DOHH2 (cell line): ENCODE data around the gene CAV1.

Experiments
- H3F3A ChIP-seq: fragments of 200-600 bp; sonication (generic), shearing (Covaris generic); 2 replicates; pipeline ENCODE4 v1.6.0; 2016; ENCODE audit warnings: antibody characterized with exemption, mild to moderate bottlenecking; ENCODE audit not compliant: control insufficient read depth, insufficient read depth
- H3K27ac ChIP-seq: fragments of 200-600 bp; sonication (generic); 2 replicates; pipeline ENCODE4 v1.5.1; 2014; ENCODE audit warnings: low read depth, mild to moderate bottlenecking, low read length, moderate library complexity
- H3K27me3 ChIP-seq: fragments of 200-600 bp; sonication (generic); 2 replicates; pipeline ENCODE4 v1.6.1; 2014; ENCODE audit warnings: mild to moderate bottlenecking, low read length, mixed read lengths; ENCODE audit not compliant: control insufficient read depth
- H3K36me3 ChIP-seq: fragments of 200-600 bp; sonication (generic); 2 replicates; pipeline ENCODE4 v1.6.1; 2014; ENCODE audit warnings: mild to moderate bottlenecking, low read length, moderate library complexity, mixed read lengths; ENCODE audit not compliant: control insufficient read depth
- H3K4me1 ChIP-seq: fragments of 200-600 bp; sonication (generic); 2 replicates; pipeline ENCODE4 v1.6.1; 2014; ENCODE audit warnings: mild to moderate bottlenecking, low read length, mixed read lengths; ENCODE audit not compliant: control insufficient read depth
- H3K4me2 ChIP-seq: fragments of 200-600 bp; sonication (generic); 2 replicates; pipeline ENCODE4 v1.6.0; 2014; ENCODE audit warnings: mild to moderate bottlenecking, low read length, moderate library complexity
- H3K4me3 ChIP-seq: fragments of 200-600 bp; sonication (generic); 2 replicates; pipeline ENCODE4 v1.5.1; 2014; ENCODE audit warnings: mild to moderate bottlenecking, low read length, mixed read lengths
- H3K79me2 ChIP-seq: fragments of 200-600 bp; sonication (generic); 2 replicates; pipeline ENCODE4 v1.6.1; 2014; ENCODE audit warnings: mild to moderate bottlenecking, low read length, mixed read lengths; ENCODE audit not compliant: control insufficient read depth
- H3K9me2 ChIP-seq: fragments of 200-600 bp; sonication (generic); replicated peaks from 2 replicates; pipeline ENCODE4 v1.6.1; 2014; ENCODE audit warnings: mild to moderate bottlenecking, low read length, mixed read lengths; ENCODE audit not compliant: control insufficient read depth
- H3K9me3 ChIP-seq: fragments of 200-600 bp; sonication (generic); 2 replicates; pipeline ENCODE4 v1.6.1; 2014; ENCODE audit warnings: antibody characterized with exemption, low read length, mixed read lengths; ENCODE audit not compliant: control insufficient read depth, insufficient read depth
- H4K20me1 ChIP-seq: fragments of 200-600 bp; sonication (generic); 2 replicates; pipeline ENCODE4 v1.6.0; 2014; ENCODE audit warnings: low read depth, mild to moderate bottlenecking, antibody characterized with exemption, low read length, moderate library complexity; ENCODE audit not compliant: control insufficient read depth, insufficient read depth
- CTCF ChIP-seq: fragments of 200-600 bp; sonication (generic); IDR thresholded peaks from one replicate; pipeline ENCODE4 v1.5.1; 2014; ENCODE audit warnings: antibody characterized with exemption, mild to moderate bottlenecking, low read depth, low read length; ENCODE audit not compliant: poor library complexity, severe bottlenecking
- EZH2phosphoT487 ChIP-seq: fragments of 200-600 bp; sonication (generic); IDR thresholded peaks from 2 replicates; pipeline ENCODE4 v1.6.1; 2017; ENCODE audit warnings: borderline replicate concordance, mild to moderate bottlenecking, antibody characterized with exemption, low read length, moderate library complexity, mixed read lengths

The CAV1 gene

GRCh38 chr7:116530107-116530820 is 5.4 kb downstream of the CAV1 start:
- no peak overlapping the region for H3K4me3 ChIP-seq
- no peak overlapping the region for H3K4me2 ChIP-seq
- H3K27me3 ChIP-seq: peaks cover 38% of the 10 kb centered on the region
- no peak overlapping the region for H3K27ac ChIP-seq
- H3K79me2 ChIP-seq: no peaks in the 10 kb centered on the region
- H4K20me1 ChIP-seq: no peaks in the 10 kb centered on the region
- H3K4me1 ChIP-seq: peaks cover 13% of the 10 kb centered on the region
- TF ChIP-seq CTCF (no peak), EZH2phosphoT487 (no peak)
- no peaks in the 10 kb centered on the region for H3K9me3 ChIP-seq
- H3K9me2 ChIP-seq: no peaks in the 10 kb centered on the region
- H3K36me3 ChIP-seq: no peaks in the 10 kb centered on the region
- H3F3A ChIP-seq: no peaks in the 10 kb centered on the region

- Histone ChIP-seq H4K20me1 (no peaks in the 10 kb centered on the region), H3K9me2 (no peaks in the 10 kb centered on the region), H3K27ac (no peak overlapping the region), H3K27me3 (peaks cover 18% of the 10 kb centered on the region), H3K36me3 (no peaks in the 10 kb centered on the region), H3K4me3 (no peak overlapping the region), H3K4me1 (no peaks in the 10 kb centered on the region), H3F3A (no peaks in the 10 kb centered on the region), H3K79me2 (no peaks in the 10 kb centered on the region), H3K9me3 (no peaks in the 10 kb centered on the region), H3K4me2 (no peak overlapping the region)
- TF ChIP-seq CTCF (no peak), EZH2phosphoT487 (no peak)
Observed at GRCh38 chr7:116532102-116532688, 7.4 kb downstream of the CAV1 start.

GRCh38 chr7:116534790-116535189 is 10.0 kb downstream of the CAV1 start:
- no peaks in the 10 kb centered on the region for H3K9me3 ChIP-seq
- H3K27ac ChIP-seq: no peak overlapping the region
- no peaks in the 10 kb centered on the region for H3F3A ChIP-seq
- no peaks in the 10 kb centered on the region for H3K79me2 ChIP-seq
- no peaks in the 10 kb centered on the region for H3K4me1 ChIP-seq
- H3K27me3 ChIP-seq: peaks cover 5% of the 10 kb centered on the region; the same call in 1 of the 2 replicates
- H3K4me2 ChIP-seq: no peak overlapping the region
- H3K9me2 ChIP-seq: no peaks in the 10 kb centered on the region
- TF ChIP-seq CTCF (no peak), EZH2phosphoT487 (no peak)
- H4K20me1 ChIP-seq: no peaks in the 10 kb centered on the region
- no peak overlapping the region for H3K4me3 ChIP-seq
- H3K36me3 ChIP-seq: no peaks in the 10 kb centered on the region
